ENCODE results near the gene WWTR1.

- TF ChIP-seq POLR2A (IDR thresholded peaks at IDR 0.05; ENCODE audit: low read length) (no peak), GATA1 (IDR thresholded peaks at IDR 0.05; ENCODE audit: low read depth, low read length) (no peak)
Observed at GRCh38 chr3:149654188-149654601, 3.6 kb downstream of the WWTR1 start.
